Globus pallidus (tissue), 1 donor: ENCODE results near the gene CNDP2.
"Not testable (repeated sequence)": the region's sequence is repeated elsewhere in the genome, so short reads cannot be mapped to it uniquely, and the experiment has no call there.

ENCODE experiments used
- DNase-seq: peaks from one replicate; pipeline ENCODE4 v3.0.0-alpha.2; 2015; ENCODE audit warnings: low spot score

Gene CNDP2

GRCh38 chr18:74517236-74517630, 21.1 kb downstream of the CNDP2 start:
- no peak for DNase-seq

DNA sequence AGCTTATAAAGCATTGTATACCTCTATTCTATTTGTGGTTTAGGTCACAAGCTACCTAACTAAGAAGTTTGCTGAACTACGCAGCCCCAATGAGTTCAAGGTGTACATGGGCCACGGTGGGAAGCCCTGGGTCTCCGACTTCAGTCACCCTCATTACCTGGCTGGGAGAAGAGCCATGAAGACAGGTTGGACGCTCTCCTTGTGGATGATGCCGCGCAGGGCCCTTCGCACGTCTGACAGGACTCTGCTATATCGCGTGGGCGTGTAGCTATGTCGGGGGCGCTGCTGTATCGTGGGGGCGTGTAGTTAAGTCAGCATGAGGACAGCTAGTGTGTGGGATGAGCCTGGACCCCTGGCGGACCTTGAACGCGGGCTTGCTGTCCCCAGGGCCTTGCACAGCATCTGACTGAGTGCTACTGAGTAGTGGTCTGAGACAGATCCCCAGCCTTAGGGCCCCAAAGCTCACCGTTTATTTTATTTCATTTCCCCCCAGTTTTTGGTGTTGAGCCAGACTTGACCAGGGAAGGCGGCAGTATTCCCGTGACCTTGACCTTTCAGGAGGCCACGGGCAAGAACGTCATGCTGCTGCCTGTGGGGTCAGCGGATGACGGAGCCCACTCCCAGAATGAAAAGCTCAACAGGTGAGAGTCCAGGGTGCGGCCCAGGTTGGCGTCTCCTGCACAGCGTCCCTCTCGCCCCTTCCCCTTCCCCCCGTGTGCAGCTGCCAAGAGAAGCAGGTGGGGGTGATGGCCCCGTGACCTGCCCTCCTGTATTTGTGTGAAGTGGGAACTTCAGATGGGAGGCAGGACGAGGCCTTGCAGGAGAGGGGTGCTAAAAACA, 22.5 kb downstream of the CNDP2 start:
- no peak for DNase-seq

DNA sequence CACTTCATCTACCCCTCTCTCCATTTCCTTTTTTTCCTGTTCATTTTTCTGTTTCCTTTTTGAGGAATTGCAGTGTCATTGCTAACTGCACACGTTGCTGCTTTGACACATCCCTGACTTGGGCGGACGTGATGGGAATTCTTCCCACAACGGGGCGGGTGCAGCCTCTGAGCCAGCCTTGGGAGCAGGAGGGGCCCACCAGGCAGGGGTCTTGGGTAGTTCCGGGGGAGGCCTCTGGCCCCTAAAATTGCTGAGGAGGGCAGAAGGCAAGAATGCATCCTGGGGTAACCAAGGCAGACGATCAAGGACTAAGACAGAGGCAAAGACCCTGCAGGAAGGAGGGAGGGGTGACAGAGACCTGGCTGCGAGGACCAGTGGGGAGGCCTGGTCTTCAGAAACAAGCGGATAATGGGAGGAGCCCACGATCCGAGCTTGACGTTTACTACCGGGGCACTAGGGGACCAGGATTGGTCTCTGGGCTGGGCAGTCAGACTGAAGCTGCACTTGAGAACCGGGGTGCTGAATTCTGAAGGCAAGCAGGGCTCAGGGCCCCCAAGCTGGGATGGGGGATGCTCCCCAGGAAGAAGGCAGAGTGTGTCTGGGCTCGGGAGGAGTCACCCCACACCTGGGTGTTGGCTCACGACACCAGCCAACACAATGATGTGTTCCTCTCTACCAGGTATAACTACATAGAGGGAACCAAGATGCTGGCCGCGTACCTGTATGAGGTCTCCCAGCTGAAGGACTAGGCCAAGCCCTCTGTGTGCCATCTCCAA, 23.3 kb downstream of the CNDP2 start:
- no peak for DNase-seq

- DNase-seq, result no peak
Measured at GRCh38 chr18:74520096-74520833, 24.1 kb downstream of the CNDP2 start.

DNA sequence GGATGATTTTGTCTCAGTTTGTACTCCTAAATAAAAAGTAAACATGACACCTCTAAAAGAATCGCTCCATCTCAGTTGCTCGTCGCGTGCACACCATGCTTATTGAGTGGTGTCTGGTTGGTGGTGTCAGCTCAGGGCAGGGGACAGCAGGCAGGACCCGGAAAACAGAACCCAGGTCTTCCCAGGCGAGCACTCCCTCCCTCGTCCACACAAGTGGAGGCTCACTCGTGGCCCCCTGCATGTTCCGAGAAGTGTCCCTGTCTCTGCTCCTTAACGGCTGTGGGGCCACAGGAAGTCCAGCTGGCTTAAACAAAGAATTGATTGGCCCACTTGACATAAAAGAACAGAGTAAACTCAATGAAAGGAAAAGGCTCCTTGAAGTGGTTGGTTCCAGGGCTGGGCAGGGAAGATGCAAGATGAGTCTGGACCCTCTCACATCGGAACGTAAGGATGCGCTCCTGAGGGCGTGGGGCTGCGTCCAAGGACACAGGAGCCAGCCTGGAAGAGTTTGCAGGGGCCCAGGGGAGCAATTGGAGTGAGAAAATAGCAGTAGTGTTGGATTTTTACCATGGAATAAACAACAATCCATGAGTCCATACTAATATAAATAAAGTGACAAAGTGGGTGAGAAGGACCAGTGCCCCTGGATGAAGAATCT, 25.0 kb downstream of the CNDP2 start:
- DNase-seq, result no peak

- DNase-seq, result no peak
Measured at GRCh38 chr18:74522635-74523548, 26.7 kb downstream of the CNDP2 start.

DNA sequence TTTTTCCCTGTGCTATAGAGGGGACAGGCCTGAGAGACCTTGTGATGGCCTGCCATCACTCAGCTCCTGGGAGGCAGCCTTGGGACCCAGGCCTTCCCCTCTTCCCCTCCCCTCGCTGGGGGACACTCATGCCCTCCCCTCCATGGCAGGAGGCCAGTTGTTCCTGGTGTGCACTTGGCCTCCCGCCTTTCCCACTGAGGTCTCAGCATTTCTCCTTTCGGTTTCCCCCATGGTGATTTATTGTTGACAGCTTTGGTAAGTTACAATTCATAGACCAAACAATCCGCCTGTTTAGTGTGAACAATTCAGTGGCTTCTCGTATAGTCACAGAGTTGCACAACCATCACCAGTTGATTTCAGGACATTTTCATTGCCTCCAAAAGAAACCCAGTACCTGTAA, 27.9 kb downstream of the CNDP2 start:
- peak; percentile 45 for DNase-seq

DNA sequence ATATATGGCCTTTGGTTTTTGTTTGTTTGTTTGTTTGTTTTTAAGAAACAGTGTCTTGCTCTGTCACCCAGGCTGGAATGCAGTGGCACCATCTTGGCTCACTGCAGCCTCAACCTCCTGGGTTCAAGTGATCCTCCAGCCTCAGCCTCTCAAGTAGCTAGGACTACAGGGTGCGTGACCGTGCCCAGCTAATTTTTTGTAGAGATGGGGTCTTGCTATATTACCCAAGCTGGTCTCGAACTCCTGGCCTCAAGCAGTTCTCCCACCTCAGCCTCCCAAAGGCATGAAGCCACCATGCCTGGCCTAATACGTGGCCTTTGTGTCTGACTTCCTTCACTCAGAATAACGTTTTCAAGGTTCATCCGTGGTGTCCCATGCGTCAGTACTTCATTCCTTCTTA, 28.8 kb downstream of the CNDP2 start:
- not testable (repeated sequence) for DNase-seq

DNA sequence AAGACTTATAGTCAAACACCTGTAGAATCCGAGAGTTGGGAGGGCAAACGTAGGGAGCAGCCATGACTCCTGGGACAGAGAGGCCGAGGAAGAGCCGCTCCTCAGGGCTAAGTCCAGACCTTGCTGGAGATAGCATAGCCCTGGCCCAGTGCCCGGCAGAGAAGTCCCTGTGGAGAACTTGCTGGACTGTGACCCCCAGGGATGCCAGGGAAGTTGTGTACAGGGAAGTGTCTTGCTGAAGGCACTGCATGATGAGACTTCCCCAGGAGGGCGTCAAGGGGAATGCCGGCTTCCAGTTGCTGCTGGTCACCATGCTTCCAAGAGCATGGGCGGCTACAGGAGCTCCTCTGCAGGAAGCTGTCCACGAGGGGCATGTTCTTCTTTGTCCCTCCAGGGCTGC, 29.6 kb downstream of the CNDP2 start:
- no peak for DNase-seq

- DNase-seq, result no peak
Measured at GRCh38 chr18:74526488-74526887, 30.3 kb downstream of the CNDP2 start.

GRCh38 chr18:74528478-74528877, 32.3 kb downstream of the CNDP2 start:
- DNase-seq, result no peak

DNA sequence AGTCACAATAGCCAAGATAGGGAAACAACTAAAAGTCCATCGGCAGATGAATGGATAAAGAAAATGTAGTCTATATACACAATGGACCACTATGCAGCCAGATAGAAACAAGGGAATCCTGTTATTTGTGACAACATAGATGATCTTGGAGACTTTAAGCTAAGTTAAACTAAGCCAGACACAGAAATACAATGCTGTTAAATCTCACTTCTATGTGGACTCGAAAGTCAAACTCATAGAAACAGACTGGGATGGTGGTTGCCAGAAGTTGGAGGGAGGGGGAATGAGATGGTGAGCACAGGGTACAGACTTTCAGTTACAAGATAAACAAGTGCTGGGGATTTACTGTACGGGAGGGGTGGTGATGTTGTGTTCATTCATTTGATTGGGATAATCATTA, 32.8 kb downstream of the CNDP2 start:
- peak; percentile 84 for DNase-seq

- no peak for DNase-seq
Measured at GRCh38 chr18:74529378-74529777, 33.2 kb downstream of the CNDP2 start.

DNA sequence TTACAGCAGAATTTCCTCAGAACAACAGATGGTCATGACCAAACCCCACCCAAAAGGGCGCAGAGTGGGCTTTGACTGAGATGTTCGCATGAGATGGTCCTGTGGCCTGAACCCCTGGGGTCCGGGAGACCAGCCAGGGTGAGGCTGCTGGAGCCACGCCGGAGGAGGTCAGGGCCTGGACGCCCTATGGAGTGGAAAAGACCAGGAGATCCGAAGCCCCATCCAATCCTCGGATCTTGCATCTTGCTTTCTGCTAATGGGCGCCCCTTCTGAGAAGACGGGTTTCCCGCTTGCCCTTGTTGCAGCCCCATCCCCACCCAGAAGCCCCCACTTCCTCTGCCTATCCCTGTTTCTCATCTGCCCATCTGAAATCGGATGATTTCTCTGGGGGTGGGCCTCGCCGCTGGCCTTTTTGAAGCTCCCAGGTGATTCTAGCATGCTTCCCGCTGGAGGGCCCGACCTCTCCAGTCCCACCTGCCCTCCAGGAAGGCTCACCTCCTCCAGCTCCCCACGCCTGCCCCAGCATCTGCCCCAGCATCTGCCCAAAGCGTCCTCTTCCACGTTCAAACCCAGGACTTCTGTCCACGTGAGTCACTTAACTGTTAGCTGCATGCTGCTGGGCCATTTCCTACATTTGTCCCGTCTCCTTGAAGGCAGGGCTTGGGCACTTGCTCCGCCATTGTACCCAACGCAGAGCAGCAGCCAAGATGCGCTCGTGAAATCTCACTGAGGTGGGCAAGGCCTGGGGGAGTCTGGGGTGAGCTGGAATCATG, 33.8 kb downstream of the CNDP2 start:
- DNase-seq, result no peak

GRCh38 chr18:74530584-74530862, 34.4 kb downstream of the CNDP2 start:
- no peak for DNase-seq

DNA sequence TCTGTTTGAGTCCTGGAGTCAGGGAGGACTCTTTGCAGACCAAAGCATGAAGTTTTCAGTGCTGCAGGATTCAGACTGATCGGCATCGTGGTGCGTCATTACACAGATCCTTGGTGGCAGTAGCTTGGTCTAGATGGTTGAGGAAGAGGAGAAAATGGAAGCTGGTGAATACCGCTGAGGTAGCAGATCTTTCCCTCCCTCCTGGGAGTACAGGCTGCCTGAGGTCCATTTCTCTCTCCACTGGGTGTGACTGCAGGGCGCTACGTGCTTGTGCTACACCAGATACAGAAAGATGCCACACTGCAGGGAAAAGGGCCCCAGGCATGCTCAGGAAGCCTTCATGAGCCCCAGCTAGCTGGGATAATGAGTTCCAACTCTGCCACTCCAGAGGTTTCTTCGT, 34.9 kb downstream of the CNDP2 start:
- DNase-seq, result no peak

- DNase-seq, result no peak
Measured at GRCh38 chr18:74532511-74533025, 36.4 kb downstream of the CNDP2 start.

DNA sequence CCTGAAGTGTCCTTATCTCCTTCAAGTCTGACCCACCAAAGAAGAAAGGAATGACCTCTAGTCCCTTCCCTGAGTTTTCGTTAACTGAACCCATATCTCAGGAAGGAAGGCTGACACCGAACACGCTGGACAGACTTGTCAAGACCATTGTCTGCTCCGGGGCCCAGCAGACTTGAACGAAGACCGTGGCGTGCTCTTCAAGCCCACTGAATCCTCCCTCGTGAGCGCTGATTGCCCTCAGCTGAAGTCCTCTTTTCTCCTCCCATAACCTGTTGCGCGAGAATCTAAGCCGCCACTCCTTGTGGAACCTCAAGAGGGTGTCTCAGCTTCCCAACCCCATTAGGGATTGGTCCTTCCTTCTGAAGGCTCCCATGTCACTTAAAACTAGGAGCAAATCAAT, 37.5 kb downstream of the CNDP2 start:
- DNase-seq, result no peak

DNA sequence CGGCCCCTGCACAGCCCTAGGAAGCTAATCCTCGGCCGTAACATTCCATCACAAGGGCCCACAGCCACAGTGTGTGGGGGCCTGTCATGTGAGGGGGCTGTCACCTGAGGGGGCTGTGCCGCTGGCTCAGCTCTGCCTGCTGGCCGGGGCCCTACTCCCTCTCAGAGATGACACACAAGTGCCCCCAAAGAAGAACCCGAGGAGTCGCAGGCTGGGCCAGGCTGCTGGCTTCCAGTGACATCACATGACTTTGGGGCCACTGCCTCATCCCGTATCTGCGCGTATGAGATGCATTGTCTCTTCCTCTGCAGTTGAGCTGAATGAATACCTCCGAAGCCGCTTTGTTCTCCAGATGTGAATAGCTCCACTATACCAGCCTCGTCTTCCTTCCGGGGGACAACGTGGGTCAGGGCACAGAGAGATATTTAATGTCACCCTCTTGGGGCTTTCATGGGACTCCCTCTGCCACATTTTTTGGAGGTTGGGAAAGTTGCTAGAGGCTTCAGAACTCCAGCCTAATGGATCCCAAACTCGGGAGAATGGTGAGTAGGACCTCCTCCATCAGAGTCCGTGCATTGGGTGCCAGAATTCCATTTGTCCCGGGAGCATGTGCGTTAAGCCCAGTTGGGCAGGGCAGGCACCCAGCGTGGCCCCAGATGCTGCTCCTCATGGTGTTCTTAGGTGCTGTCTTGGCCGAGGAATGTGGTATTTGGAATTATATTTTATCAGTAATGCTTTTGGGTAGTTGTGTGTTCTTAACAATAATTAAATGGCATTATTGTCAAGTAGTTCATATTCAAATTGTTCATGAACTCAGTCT, 38.2 kb downstream of the CNDP2 start, which contains the start of gene CNDP1:
Gene CNDP1 (plus strand): TSS at position 351 of the 820 bp plus-strand sequence. CDS start 168 bp downstream, at position 519.
- peak; percentile 96 for DNase-seq
